Measurements from ENCODE around the gene GABARAP.

The GABARAP gene

DNA sequence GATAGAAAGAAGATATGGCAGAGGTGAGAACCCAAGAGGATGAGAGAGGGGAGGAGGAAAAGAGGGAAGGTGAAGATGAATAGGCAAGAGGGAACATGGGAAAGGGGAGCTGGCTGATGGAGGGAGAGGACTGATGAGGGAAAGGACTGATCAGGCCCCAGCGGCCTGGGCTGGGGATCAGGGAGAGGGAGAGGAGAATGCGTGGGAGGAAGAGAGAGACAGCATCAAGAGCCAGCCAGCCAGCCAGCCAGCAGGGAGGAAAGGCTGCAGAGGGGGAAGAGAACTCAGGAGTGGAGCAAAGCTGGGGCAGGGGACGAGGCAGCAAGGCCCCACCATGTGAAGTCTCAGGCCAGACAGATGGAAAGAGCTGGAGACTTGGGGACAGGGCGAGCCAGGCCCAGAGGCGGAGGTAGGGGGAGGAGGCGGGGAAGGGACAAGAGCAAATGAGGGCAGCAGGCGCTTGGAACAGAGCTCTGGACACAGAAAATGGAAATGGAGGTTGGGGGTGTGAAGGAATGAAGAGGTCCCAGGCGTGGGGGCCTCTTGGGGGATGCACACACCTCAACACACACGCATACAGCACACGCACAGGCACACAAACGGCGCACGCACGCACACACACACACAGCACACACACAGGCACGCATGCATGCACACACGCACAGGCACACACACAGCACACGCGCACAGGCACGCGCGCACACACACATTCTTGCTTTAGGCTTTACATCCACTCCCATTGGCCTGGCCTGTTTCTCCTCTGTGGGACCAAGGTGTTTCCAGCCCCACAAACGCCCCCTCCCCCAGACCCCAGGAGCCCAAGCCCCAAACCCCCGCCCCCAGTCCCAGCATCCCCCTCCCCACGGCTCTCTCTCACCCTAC lies 34.9 kb downstream of the GABARAP start:
- no peak for DNase-seq (ENCODE audit: low spot score)

DNA sequence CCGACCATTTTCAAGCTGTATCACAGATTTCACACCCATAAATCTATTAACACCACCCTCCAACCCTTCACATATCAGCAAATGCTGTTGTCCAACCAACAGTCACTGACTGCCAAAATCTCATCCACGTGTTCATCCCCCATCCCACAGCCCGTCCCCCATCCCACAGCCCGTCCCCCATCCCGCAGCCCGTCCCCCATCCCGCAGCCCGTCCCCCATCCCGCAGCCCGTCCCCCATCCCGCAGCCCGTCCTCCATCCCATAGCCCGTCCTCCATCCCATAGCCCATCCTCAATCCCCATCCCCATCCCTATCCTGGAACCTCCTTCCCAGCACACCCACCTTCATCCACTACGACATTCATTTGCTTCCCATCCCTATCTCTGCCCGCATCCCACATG lies 36.7 kb downstream of the GABARAP start:
- DNase-seq (ENCODE audit: low spot score) = no peak

DNA sequence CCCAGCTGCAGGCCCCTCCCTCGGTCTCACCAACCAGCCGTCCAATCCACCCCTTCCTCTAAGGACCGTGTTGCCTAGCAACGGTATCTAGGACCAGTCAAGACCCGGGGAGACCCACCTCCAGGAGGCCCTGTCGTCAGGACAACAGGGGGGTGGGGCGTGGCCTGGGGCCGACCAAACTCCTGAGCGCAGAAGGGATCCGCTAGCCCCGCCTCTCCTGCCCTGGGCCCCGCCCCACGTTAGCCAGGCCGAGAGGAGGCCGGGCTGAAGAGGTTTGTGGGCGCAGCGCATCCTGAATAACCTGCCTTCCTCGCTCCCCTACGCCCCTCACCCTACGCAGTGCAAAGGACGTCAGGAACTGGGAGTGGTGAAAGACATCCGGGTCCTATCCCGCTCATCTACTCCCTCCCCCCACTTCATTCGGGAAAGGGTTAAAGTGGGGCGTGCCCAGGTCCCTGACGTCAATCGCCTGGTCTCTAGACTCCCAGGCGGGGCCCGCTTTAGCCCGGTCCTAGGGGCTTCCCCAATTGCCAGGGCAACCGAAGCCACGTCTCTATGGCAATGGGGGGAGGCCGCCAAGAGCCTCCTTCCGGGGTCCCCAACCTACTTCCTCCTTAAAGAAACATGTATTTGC lies 37.3 kb downstream of the GABARAP start:
- DNase-seq (ENCODE audit: low spot score) = peak; percentile 52

DNA sequence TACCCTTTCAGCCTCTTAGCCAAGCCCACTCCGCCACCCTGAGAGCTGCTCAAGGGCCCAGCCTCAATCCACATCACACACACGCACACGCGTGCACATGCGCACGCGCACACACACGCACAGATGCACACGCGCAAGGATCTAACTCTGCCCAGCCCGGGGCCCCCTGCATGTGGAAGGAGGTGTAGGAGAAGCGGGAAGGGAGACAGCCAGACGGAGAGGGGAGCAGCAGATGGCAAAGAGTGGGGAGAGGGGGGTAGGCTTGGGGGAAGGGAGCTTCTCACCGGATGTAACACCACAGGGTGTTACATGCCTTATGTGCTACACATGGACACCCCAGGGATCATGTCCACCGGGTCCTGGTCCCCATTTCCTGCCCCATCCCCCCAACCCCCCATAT lies 37.9 kb downstream of the GABARAP start:
- no peak for DNase-seq (ENCODE audit: low spot score)

DNA sequence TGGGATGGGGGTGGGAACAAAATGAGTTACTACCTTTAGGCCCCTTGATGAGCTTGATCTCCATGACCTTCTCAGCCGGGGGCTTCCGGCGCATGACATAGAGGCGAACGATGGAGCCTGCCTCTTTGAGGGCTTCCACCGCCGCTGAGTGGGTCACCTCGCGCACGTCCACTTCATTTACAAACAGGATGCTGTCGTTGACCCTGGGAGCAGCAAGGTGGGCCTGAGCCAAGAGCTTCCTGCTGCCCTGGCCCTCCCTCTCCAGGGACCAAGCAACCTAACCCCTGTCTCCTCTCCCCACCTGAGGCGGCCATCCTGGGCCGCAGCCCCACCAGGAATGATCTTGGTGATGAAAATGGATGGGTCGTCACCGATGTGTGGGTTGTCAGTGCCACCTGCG lies 38.9 kb downstream of the GABARAP start:
- no peak for DNase-seq (ENCODE audit: low spot score)

DNA sequence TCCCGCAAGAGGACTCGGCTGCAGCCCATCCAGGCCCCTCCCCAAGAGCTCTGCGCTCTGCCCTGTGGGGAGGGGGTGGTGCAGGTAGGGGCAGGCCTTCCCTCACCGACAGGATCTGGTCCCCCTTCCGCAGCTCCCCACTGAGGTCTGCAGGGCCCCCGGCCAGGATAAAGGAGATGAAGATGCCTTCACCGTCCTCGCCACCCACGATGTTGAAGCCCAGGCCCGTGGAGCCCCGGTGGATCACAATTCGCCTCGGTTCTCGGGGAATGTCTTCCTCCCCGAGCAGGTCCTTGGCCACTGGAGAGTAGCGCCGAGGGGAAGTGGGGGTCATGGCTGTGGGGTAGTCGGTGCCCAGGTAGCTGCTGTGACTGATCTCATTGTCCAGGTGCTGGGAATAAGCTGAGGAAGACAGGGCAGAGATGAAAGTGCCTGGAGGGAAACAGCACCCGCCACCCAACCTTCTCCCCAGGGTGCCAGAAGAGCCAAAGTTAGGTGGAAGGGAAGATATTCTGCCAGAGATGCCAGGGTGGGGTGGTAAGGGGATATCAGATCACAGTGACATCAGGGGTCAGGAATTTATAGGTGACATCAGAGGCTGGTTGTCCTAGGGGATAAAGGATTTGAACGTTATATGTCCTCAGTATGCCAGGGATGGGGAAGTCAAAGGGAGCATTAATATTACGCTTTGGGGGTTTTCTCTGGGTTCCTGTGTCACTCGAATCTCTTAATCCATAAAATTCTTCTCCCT lies 45.4 kb downstream of the GABARAP start:
- no peak for DNase-seq (ENCODE audit: low spot score)

DNA sequence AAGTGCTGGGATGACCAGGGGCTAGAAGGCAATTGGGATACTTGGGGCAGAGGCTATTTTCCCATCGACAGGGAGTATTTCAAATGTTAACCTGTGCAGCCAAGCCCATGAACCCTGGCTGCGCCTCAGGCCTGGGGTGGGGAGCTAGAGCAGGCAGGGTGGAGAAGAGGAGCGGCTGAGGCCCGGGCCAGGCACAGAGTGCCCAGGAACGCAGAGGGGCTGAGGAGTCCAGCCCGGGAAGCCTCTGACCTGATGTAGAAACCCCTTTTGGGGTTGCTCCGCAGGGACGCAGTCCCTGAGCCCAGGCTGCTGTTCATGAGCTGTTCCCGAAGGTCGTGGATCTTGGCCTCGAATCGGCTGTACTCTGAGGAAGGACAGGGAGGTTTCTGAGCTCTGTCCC lies 46.3 kb downstream of the GABARAP start:
- DNase-seq (ENCODE audit: low spot score) = no peak

- no peak for DNase-seq (ENCODE audit: low spot score)
Observed at GRCh38 chr17:7192271-7192937, 49.8 kb downstream of the GABARAP start.

GRCh38 chr17:7191571-7192270 lies 50.5 kb downstream of the GABARAP start:
- peak; percentile 21 for DNase-seq (ENCODE audit: low spot score)

- no peak for DNase-seq (ENCODE audit: low spot score)
Observed at GRCh38 chr17:7191069-7191468, 51.2 kb downstream of the GABARAP start.

DNA sequence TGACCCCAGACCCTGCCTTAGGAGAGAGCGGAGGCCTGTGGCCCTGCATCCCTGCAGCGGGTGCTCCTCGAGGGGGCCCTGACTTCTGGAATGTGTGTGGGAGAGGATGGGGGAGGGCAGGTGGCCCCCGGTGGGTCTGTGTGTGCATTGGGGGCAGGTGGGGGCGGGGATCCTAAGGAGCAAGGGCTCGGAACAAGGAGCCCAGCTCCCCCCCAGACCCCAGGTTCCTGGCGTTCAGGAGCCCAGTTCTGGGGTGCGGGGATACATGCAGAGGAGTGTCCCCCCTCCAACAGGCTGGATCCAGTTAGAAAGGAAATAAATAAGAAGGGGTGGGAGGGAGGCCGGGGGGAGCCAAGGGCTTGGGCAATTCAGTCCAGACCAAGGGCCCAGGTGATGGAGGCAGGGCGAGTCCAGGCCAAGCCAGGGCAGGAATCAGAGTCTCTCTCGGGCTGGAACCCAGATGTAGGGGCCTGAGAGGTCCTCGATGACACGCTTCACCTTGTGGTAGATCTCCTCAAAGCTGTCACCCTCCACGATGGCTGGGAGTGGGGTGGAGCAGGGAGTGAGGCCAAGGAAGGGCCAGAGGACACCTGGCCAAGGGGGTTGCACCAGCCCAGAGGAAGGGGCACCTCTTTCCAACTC lies 51.9 kb downstream of the GABARAP start:
- no peak for DNase-seq (ENCODE audit: low spot score)
